Forelimb muscle (tissue), 1 donor: ENCODE data around the gene CACNA1C. TPM values are rescaled to one million over a fixed set of nuclear protein-coding genes. Genes with fewer than 3 reads are reported as not detected.

Experiments used
- DNase-seq: peaks from one replicate; pipeline ENCODE4 v3.0.0-alpha.2; 2013; ENCODE audit warnings: low read depth
- polyA plus RNA-seq: library from polyadenylated mRNA; unstranded; fragments of 120-200 nt; gene quantifications from one replicate; pipeline ENCODE4 v1.2.1, GENCODE V29; 2013; ENCODE audit not compliant: insufficient read length

Gene CACNA1C
- polyA plus RNA-seq, 1 donor, result 3.2 TPM

GRCh38 chr12:2195085-2195484, 142.3 kb downstream of the CACNA1C start:
- no peak for DNase-seq

- DNase-seq, result no peak
Observed at GRCh38 chr12:2198005-2198501, 145.3 kb downstream of the CACNA1C start.

- DNase-seq, result no peak
Observed at GRCh38 chr12:2198542-2198941, 145.8 kb downstream of the CACNA1C start.

GRCh38 chr12:2205996-2206395, 153.2 kb downstream of the CACNA1C start:
- no peak for DNase-seq

GRCh38 chr12:2208837-2209635, 156.2 kb downstream of the CACNA1C start:
- no peak for DNase-seq

- DNase-seq, result no peak
Observed at GRCh38 chr12:2211119-2211518, 158.3 kb downstream of the CACNA1C start.

GRCh38 chr12:2212537-2212936, 159.8 kb downstream of the CACNA1C start:
- no peak for DNase-seq

GRCh38 chr12:2212971-2213869, 160.4 kb downstream of the CACNA1C start:
- DNase-seq, result no peak

GRCh38 chr12:2214411-2214810, 161.6 kb downstream of the CACNA1C start:
- DNase-seq, result no peak

- no peak for DNase-seq
Observed at GRCh38 chr12:2215709-2216560, 163.1 kb downstream of the CACNA1C start.

- no peak for DNase-seq
Observed at GRCh38 chr12:2218706-2219105, 165.9 kb downstream of the CACNA1C start.

- no peak for DNase-seq
Observed at GRCh38 chr12:2221030-2221621, 168.3 kb downstream of the CACNA1C start.

- DNase-seq, result no peak
Observed at GRCh38 chr12:2222691-2223090, 169.9 kb downstream of the CACNA1C start.

- DNase-seq, result no peak
Observed at GRCh38 chr12:2224961-2225360, 172.2 kb downstream of the CACNA1C start.

- DNase-seq, result no peak
Observed at GRCh38 chr12:2225696-2226095, 172.9 kb downstream of the CACNA1C start.

- no peak for DNase-seq
Observed at GRCh38 chr12:2226641-2227040, 173.9 kb downstream of the CACNA1C start.

- no peak for DNase-seq
Observed at GRCh38 chr12:2227360-2227759, 174.6 kb downstream of the CACNA1C start.

- no peak for DNase-seq
Observed at GRCh38 chr12:2228535-2228934, 175.7 kb downstream of the CACNA1C start.

- DNase-seq, result no peak
Observed at GRCh38 chr12:2229661-2230539, 177.1 kb downstream of the CACNA1C start.

GRCh38 chr12:2231011-2231595, 178.3 kb downstream of the CACNA1C start:
- DNase-seq, result no peak
